GM23338 (cell line): ENCODE data around the gene L3MBTL1. TPM values are rescaled to one million over a fixed set of nuclear protein-coding genes. Genes with fewer than 3 reads are reported as not detected.

ENCODE experiments used
- ATAC-seq: fragments of 200-7000 bp; cut with Tn5 transposase; 3 replicates; pipeline ENCODE4 v1.9.1; 2020
- DNase-seq: peaks from one replicate; pipeline ENCODE4 v3.0.0-alpha.2; 2015; ENCODE audit warnings: low spot score
- H2AFZ ChIP-seq: fragments of 200-600 bp; sonication (generic); 2 replicates; pipeline ENCODE4 v1.8.0; 2016; ENCODE audit warnings: antibody characterized with exemption, mild to moderate bottlenecking, moderate library complexity
- H3F3A ChIP-seq: fragments of 200-600 bp; sonication (generic); replicated peaks from 2 replicates; pipeline ENCODE4 v1.8.0; 2017; ENCODE audit warnings: antibody characterized with exemption, mixed run types, low read depth
- H3K27ac ChIP-seq: fragments of 200-600 bp; sonication (generic); 2 replicates; pipeline ENCODE4 v1.6.1; 2016; ENCODE audit warnings: low read depth
- H3K27me3 ChIP-seq: fragments of 200-600 bp; sonication (generic); 2 replicates; pipeline ENCODE4 v1.8.0; 2016; ENCODE audit warnings: mild to moderate bottlenecking, mixed run types, moderate library complexity; ENCODE audit not compliant: insufficient read depth
- H3K36me3 ChIP-seq: fragments of 200-600 bp; sonication (generic); 2 replicates; pipeline ENCODE4 v1.8.0; 2016; ENCODE audit warnings: mild to moderate bottlenecking; ENCODE audit not compliant: insufficient read depth
- H3K4me1 ChIP-seq: fragments of 200-600 bp; sonication (generic); 2 replicates; pipeline ENCODE4 v1.8.0; 2016; ENCODE audit warnings: mild to moderate bottlenecking, moderate library complexity; ENCODE audit not compliant: insufficient read depth
- H3K4me2 ChIP-seq: fragments of 200-600 bp; sonication (generic); 2 replicates; pipeline ENCODE4 v1.7.1; 2017; ENCODE audit warnings: mixed run types
- H3K4me3 ChIP-seq: fragments of 200-600 bp; sonication (generic); 2 replicates; pipeline ENCODE4 v1.6.1; 2016; ENCODE audit warnings: mixed run types
- H3K79me2 ChIP-seq: fragments of 200-600 bp; sonication (generic); replicated peaks from 2 replicates; pipeline ENCODE4 v1.8.0; 2017; ENCODE audit warnings: mild to moderate bottlenecking; ENCODE audit not compliant: insufficient read depth
- H3K9me2 ChIP-seq: fragments of 200-600 bp; sonication (generic); 2 replicates; pipeline ENCODE4 v1.8.0; 2017; ENCODE audit not compliant: insufficient read depth
- H4K20me1 ChIP-seq: fragments of 200-600 bp; sonication (generic); replicated peaks from 2 replicates; pipeline ENCODE4 v1.8.0; 2017; ENCODE audit warnings: mild to moderate bottlenecking; ENCODE audit not compliant: insufficient read depth
- H3K27ac Mint-ChIP-seq: 2 replicates; pipeline ENCODE4 v1.8.0; 2020; ENCODE audit warnings: inconsistent platforms, mild to moderate bottlenecking, moderate library complexity, mixed read lengths
- H3K27me3 Mint-ChIP-seq: 3 replicates; pipeline ENCODE4 v1.8.0; 2022; ENCODE audit warnings: low read depth, mild to moderate bottlenecking, moderate library complexity, mixed read lengths, inconsistent platforms; ENCODE audit not compliant: insufficient read depth, poor library complexity
- H3K36me3 Mint-ChIP-seq: 3 replicates; pipeline ENCODE4 v1.8.0; 2021; ENCODE audit warnings: low read depth, mild to moderate bottlenecking, inconsistent platforms, moderate library complexity, mixed read lengths
- H3K4me1 Mint-ChIP-seq: 3 replicates; pipeline ENCODE4 v1.8.0; 2020; ENCODE audit warnings: mild to moderate bottlenecking, inconsistent platforms, mixed read lengths
- H3K4me3 Mint-ChIP-seq: 3 replicates; pipeline ENCODE4 v1.8.0; 2021; ENCODE audit warnings: moderate library complexity, mild to moderate bottlenecking, inconsistent platforms, mixed read lengths
- H3K9me3 Mint-ChIP-seq: 3 replicates; pipeline ENCODE4 v1.8.0; 2020; ENCODE audit warnings: moderate library complexity, mild to moderate bottlenecking, inconsistent platforms, mixed read lengths
- CREB1 ChIP-seq: fragments of 250-450 bp; sonication (Bioruptor Pico); IDR thresholded peaks from 2 replicates; pipeline ENCODE4 v1.5.0; 2020; ENCODE audit warnings: low read depth, mild to moderate bottlenecking, moderate library complexity
- CTCF ChIP-seq, 2 experiments: fragments of 200-600 bp in 1 of 2; sonication (generic) in 1 of 2; conservative IDR thresholded peaks; 2 replicates each; pipeline versions ENCODE4 v1.5.1 to v1.6.1; 2016 to 2017; ENCODE audit warnings: antibody characterized with exemption in 2 of 2, low read depth in 2 of 2, mild to moderate bottlenecking in 2 of 2, moderate library complexity in 1 of 2
- EZH2 ChIP-seq: fragments of 200-600 bp; sonication (generic); IDR thresholded peaks from one replicate; pipeline ENCODE4 v1.8.0; 2017; ENCODE audit warnings: antibody characterized with exemption, mild to moderate bottlenecking, low read depth; ENCODE audit not compliant: unreplicated experiment
- EZH2phosphoT487 ChIP-seq: fragments of 200-600 bp; sonication (generic); IDR thresholded peaks from one replicate; pipeline ENCODE4 v1.8.1; 2018; ENCODE audit warnings: antibody characterized with exemption; ENCODE audit not compliant: unreplicated experiment
- JUNB ChIP-seq: IDR thresholded peaks from one replicate; pipeline ENCODE4 v1.6.1; 2016; ENCODE audit warnings: antibody characterized with exemption; ENCODE audit not compliant: unreplicated experiment
- NANOG ChIP-seq: IDR thresholded peaks from 2 replicates; pipeline ENCODE4 v1.6.1; 2016; ENCODE audit warnings: antibody characterized with exemption, borderline replicate concordance
- POLR2AphosphoS5 ChIP-seq: IDR thresholded peaks from 2 replicates; pipeline ENCODE4 v1.6.1; 2016; ENCODE audit warnings: antibody characterized with exemption, low read depth
- STAT1 ChIP-seq: IDR thresholded peaks from one replicate; pipeline ENCODE4 v1.6.1; 2016; ENCODE audit warnings: antibody characterized with exemption; ENCODE audit not compliant: unreplicated experiment
- ZNF114 ChIP-seq: fragments of 250-450 bp; sonication (Bioruptor Pico); IDR thresholded peaks from 2 replicates; pipeline ENCODE4 v1.5.0; 2020; ENCODE audit warnings: mild to moderate bottlenecking, moderate library complexity
- ZNF331 ChIP-seq: fragments of 250-450 bp; sonication (Bioruptor Pico); IDR thresholded peaks from 2 replicates; pipeline ENCODE4 v1.5.0; 2020; ENCODE audit warnings: low read depth, mild to moderate bottlenecking, moderate library complexity
- ZNF462 ChIP-seq: fragments of 250-450 bp; sonication (Bioruptor Pico); IDR thresholded peaks from 2 replicates; pipeline ENCODE4 v1.5.0; 2020; ENCODE audit warnings: mild to moderate bottlenecking, moderate library complexity
- polyA plus RNA-seq: library from polyadenylated mRNA; unstranded; fragments of >200 nt; fragmentation: Nextera tagmentation; extraction: Ambion mirVana; gene quantifications from 2 replicates; pipeline ENCODE4 v1.2.1, GENCODE V29; 2016
- total RNA-seq: library from RNA; depleted of rRNA; stranded (reverse); fragments of >200 nt; shearing (Covaris generic); gene quantifications from 2 replicates; pipeline ENCODE4 v1.2.3, GENCODE V29; 2014
- TF ChIP-seq, protein P1 (sequence below): IDR thresholded peaks from one replicate; pipeline ENCODE4 v1.6.1; 2018; ENCODE audit warnings: antibody characterized with exemption; ENCODE audit not compliant: unreplicated experiment
- TF ChIP-seq, protein P2 (sequence below): IDR thresholded peaks from 2 replicates; pipeline ENCODE4 v1.6.1; 2016; ENCODE audit warnings: antibody characterized with exemption

L3MBTL1 gene
- total and polyA plus RNA-seq, 2 experiments from 2014 or later: 6.5 to 33.6 TPM

DNA sequence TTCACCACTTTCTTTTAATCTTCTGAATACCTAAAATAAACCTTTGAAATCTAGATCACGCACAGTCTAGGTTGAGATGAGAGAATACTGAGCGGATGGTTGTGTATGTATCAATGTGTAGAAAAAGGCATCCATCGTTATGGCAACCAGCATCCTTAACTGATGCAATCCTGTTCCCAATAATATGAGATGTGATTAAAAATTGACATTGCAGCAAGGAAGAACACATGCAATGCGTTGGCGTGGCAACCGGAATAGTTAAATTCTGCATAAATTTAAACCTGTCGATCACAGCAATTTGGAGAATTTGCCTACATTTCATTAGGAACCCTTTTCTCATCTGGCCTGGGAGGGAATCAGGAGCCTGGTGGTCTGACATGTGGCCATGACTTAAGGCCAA is 1.3 kb upstream of the L3MBTL1 start:
- no peak overlapping the region for H3K4me2 ChIP-seq
- H3K79me2 ChIP-seq: no peaks in the 10 kb centered on the region
- no peaks in the 10 kb centered on the region for H3K9me2 ChIP-seq
- Mint-ChIP-seq H3K27ac (no peak overlapping the region), H3K4me1 (peaks cover 10% of the 10 kb centered on the region; the same call in 2 of the 3 replicates), H3K9me3 (peaks cover under 1% of the 10 kb centered on the region; the same call in 1 of the 3 replicates), H3K27me3 (peaks cover 22% of the 10 kb centered on the region), H3K4me3 (no peak overlapping the region; the same call in 2 of the 3 replicates), H3K36me3 (no peaks in the 10 kb centered on the region)
- peaks cover 17% of the 10 kb centered on the region for H3K27me3 ChIP-seq
- no peak for DNase-seq
- TF ChIP-seq EZH2 (no peak), ZNF114 (CRISPR knock-in tag) (no peak), ZNF331 (no peak), NANOG (no peak), CREB1 (CRISPR knock-in tag) (no peak), POLR2AphosphoS5 (no peak), CTCF (conservative IDR thresholded peaks at IDR 0.05; ENCODE audit: low read depth in 2 of 2) (no peak), STAT1 (no peak), JUNB (no peak), ZNF462 (CRISPR knock-in tag) (no peak), EZH2phosphoT487 (no peak)
- TF ChIP-seq, protein P1, sequence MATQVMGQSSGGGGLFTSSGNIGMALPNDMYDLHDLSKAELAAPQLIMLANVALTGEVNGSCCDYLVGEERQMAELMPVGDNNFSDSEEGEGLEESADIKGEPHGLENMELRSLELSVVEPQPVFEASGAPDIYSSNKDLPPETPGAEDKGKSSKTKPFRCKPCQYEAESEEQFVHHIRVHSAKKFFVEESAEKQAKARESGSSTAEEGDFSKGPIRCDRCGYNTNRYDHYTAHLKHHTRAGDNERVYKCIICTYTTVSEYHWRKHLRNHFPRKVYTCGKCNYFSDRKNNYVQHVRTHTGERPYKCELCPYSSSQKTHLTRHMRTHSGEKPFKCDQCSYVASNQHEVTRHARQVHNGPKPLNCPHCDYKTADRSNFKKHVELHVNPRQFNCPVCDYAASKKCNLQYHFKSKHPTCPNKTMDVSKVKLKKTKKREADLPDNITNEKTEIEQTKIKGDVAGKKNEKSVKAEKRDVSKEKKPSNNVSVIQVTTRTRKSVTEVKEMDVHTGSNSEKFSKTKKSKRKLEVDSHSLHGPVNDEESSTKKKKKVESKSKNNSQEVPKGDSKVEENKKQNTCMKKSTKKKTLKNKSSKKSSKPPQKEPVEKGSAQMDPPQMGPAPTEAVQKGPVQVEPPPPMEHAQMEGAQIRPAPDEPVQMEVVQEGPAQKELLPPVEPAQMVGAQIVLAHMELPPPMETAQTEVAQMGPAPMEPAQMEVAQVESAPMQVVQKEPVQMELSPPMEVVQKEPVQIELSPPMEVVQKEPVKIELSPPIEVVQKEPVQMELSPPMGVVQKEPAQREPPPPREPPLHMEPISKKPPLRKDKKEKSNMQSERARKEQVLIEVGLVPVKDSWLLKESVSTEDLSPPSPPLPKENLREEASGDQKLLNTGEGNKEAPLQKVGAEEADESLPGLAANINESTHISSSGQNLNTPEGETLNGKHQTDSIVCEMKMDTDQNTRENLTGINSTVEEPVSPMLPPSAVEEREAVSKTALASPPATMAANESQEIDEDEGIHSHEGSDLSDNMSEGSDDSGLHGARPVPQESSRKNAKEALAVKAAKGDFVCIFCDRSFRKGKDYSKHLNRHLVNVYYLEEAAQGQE: no peak
- TF ChIP-seq, protein P2, sequence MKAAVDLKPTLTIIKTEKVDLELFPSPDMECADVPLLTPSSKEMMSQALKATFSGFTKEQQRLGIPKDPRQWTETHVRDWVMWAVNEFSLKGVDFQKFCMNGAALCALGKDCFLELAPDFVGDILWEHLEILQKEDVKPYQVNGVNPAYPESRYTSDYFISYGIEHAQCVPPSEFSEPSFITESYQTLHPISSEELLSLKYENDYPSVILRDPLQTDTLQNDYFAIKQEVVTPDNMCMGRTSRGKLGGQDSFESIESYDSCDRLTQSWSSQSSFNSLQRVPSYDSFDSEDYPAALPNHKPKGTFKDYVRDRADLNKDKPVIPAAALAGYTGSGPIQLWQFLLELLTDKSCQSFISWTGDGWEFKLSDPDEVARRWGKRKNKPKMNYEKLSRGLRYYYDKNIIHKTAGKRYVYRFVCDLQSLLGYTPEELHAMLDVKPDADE: no peak
- no peaks in the 10 kb centered on the region for H3K36me3 ChIP-seq
- H3F3A ChIP-seq: peaks cover 3% of the 10 kb centered on the region; the same call in 1 of the 2 replicates
- no peak for ATAC-seq
- no peak overlapping the region for H3K27ac ChIP-seq
- H3K4me1 ChIP-seq: no peaks in the 10 kb centered on the region
- no peak overlapping the region for H2AFZ ChIP-seq
- no peak overlapping the region for H3K4me3 ChIP-seq
- H4K20me1 ChIP-seq: no peaks in the 10 kb centered on the region
